Hepatocyte (in vitro differentiated cells): Measurements from ENCODE around the gene CDKN2AIPNL. TPM values are rescaled to one million over a fixed set of nuclear protein-coding genes. Genes with fewer than 3 reads are reported as not detected.

Source experiments
- DNase-seq: peaks from one replicate; pipeline ENCODE4 v3.0.0-alpha.2; 2016; ENCODE audit warnings: low spot score
- H2AFZ ChIP-seq: fragments of 200-600 bp; sonication (generic); 2 replicates; pipeline ENCODE4 v1.6.0; 2016; ENCODE audit warnings: antibody characterized with exemption, mild to moderate bottlenecking
- H3K27ac ChIP-seq: fragments of 200-600 bp; sonication (generic); 2 replicates; pipeline ENCODE4 v1.5.1; 2016; ENCODE audit warnings: mild to moderate bottlenecking
- H3K27me3 ChIP-seq: fragments of 200-600 bp; sonication (generic); 2 replicates; pipeline ENCODE4 v1.6.1; 2016
- H3K36me3 ChIP-seq: fragments of 200-600 bp; sonication (generic); replicated peaks from 2 replicates; pipeline ENCODE4 v1.5.1; 2016; ENCODE audit warnings: low read depth; ENCODE audit not compliant: insufficient read depth
- H3K4me1 ChIP-seq: fragments of 200-600 bp; sonication (generic); 2 replicates; pipeline ENCODE4 v1.5.1; 2016; ENCODE audit warnings: mild to moderate bottlenecking, moderate library complexity; ENCODE audit not compliant: insufficient read depth
- H3K4me2 ChIP-seq: fragments of 200-600 bp; sonication (generic); 2 replicates; pipeline ENCODE4 v1.6.0; 2016
- H3K4me3 ChIP-seq: fragments of 200-600 bp; sonication (generic); 2 replicates; pipeline ENCODE4 v1.5.1; 2016; ENCODE audit warnings: mild to moderate bottlenecking
- H3K79me2 ChIP-seq: fragments of 200-600 bp; sonication (generic); 2 replicates; pipeline ENCODE4 v1.6.0; 2017; ENCODE audit warnings: mild to moderate bottlenecking
- H3K9me2 ChIP-seq: fragments of 200-600 bp; sonication (generic); replicated peaks from 2 replicates; pipeline ENCODE4 v1.6.0; 2017; ENCODE audit warnings: mild to moderate bottlenecking; ENCODE audit not compliant: insufficient read depth
- H3K9me3 ChIP-seq: fragments of 200-600 bp; sonication (generic); 2 replicates; pipeline ENCODE4 v1.5.1; 2016; ENCODE audit warnings: low read depth, mild to moderate bottlenecking
- H4K20me1 ChIP-seq: fragments of 200-600 bp; sonication (generic); 2 replicates; pipeline ENCODE4 v1.6.0; 2016; ENCODE audit warnings: mild to moderate bottlenecking; ENCODE audit not compliant: insufficient read depth, poor library complexity, severe bottlenecking
- EZH2 ChIP-seq: fragments of 200-600 bp; sonication (generic); IDR thresholded peaks from 2 replicates; pipeline ENCODE4 v1.6.1; 2016; ENCODE audit warnings: antibody characterized with exemption, mild to moderate bottlenecking, borderline replicate concordance
- EZH2phosphoT487 ChIP-seq: fragments of 200-600 bp; sonication (generic); IDR thresholded peaks from one replicate; pipeline ENCODE4 v1.6.1; 2018; ENCODE audit warnings: antibody characterized with exemption, mild to moderate bottlenecking, low read depth, moderate library complexity; ENCODE audit not compliant: unreplicated experiment, severe bottlenecking
- WGBS: methylation state at CpG from one replicate; pipeline ENCODE4 v1.1.6; 2016; ENCODE audit warnings: low lambda C conversion rate; ENCODE audit errors: missing lambda C conversion rate; 5-methylcytosine and 5-hydroxymethylcytosine counted together
- polyA plus RNA-seq: library from polyadenylated mRNA; unstranded; fragments of >200 nt; fragmentation: Nextera tagmentation; extraction: Ambion mirVana; gene quantifications from 2 replicates; pipeline ENCODE4 v1.2.1, GENCODE V29; 2016
- total RNA-seq: library from RNA; depleted of rRNA; stranded (reverse); fragments of >200 nt; gene quantifications from 2 replicates; pipeline ENCODE4 v1.2.3, GENCODE V29; 2014
- TF ChIP-seq, protein P1 (sequence below): fragments of 200-600 bp; sonication (generic); IDR thresholded peaks from 2 replicates; pipeline ENCODE4 v1.5.1; 2016; ENCODE audit warnings: antibody characterized with exemption, mild to moderate bottlenecking; ENCODE audit not compliant: poor library complexity

CDKN2AIPNL gene
- total and polyA plus RNA-seq, 2 experiments from 2014 or later, result 24.1 to 30.0 TPM

- H3K4me2 ChIP-seq, result no peak overlapping the region
- H2AFZ ChIP-seq, result no peak overlapping the region
- H3K27ac ChIP-seq, result no peak overlapping the region
- TF ChIP-seq EZH2 (no peak), EZH2phosphoT487 (no peak)
- TF ChIP-seq, protein P1, sequence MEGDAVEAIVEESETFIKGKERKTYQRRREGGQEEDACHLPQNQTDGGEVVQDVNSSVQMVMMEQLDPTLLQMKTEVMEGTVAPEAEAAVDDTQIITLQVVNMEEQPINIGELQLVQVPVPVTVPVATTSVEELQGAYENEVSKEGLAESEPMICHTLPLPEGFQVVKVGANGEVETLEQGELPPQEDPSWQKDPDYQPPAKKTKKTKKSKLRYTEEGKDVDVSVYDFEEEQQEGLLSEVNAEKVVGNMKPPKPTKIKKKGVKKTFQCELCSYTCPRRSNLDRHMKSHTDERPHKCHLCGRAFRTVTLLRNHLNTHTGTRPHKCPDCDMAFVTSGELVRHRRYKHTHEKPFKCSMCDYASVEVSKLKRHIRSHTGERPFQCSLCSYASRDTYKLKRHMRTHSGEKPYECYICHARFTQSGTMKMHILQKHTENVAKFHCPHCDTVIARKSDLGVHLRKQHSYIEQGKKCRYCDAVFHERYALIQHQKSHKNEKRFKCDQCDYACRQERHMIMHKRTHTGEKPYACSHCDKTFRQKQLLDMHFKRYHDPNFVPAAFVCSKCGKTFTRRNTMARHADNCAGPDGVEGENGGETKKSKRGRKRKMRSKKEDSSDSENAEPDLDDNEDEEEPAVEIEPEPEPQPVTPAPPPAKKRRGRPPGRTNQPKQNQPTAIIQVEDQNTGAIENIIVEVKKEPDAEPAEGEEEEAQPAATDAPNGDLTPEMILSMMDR, result no peak
- no peaks in the 10 kb centered on the region for H4K20me1 ChIP-seq
- no peaks in the 10 kb centered on the region for H3K36me3 ChIP-seq
- WGBS, result 62% methylated on average over 5 of the region's 5 CpGs
- no peak for DNase-seq
- H3K4me1 ChIP-seq, result peaks cover 2% of the 10 kb centered on the region
- no peaks in the 10 kb centered on the region for H3K9me3 ChIP-seq
- no peaks in the 10 kb centered on the region for H3K27me3 ChIP-seq
- no peak overlapping the region for H3K4me3 ChIP-seq
- H3K79me2 ChIP-seq, result no peaks in the 10 kb centered on the region
- no peaks in the 10 kb centered on the region for H3K9me2 ChIP-seq
Measured at GRCh38 chr5:134430001-134430569, 18.4 kb upstream of the CDKN2AIPNL start.

DNA sequence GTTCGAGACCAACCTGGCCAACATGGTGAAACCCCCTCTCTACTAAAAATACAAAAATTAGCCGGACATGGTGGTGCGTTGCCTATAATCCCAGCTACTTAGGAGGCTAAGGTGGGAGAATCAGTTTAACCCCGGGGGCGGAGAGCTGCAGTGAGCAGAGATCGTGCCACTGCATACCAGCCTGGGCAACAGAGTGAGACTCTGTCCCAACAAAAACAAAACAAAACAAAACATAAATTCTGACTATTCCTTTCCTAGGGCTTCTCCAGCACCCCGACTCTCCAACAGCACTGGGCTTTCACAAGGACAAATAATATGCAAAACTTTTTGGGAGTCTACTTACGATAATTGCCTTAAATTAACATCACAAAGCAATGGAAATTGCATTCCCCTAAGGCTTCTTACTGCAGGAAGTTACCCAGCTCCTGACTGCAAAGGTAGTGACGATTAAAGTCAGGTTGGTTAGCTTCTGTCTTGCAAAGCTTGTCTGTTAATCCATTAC lies 15.9 kb upstream of the CDKN2AIPNL start:
- Histone ChIP-seq H3K9me2 (no peaks in the 10 kb centered on the region), H2AFZ (no peak overlapping the region), H3K27ac (no peak overlapping the region), H3K4me1 (no peaks in the 10 kb centered on the region), H4K20me1 (no peaks in the 10 kb centered on the region), H3K9me3 (no peaks in the 10 kb centered on the region), H3K4me2 (no peak overlapping the region), H3K4me3 (no peak overlapping the region), H3K79me2 (no peaks in the 10 kb centered on the region), H3K36me3 (no peaks in the 10 kb centered on the region), H3K27me3 (no peaks in the 10 kb centered on the region)
- WGBS, result 49% methylated on average over 9 of the region's 9 CpGs
- DNase-seq, result no peak
- TF ChIP-seq EZH2phosphoT487, result no peak
- no peak for TF ChIP-seq EZH2
- TF ChIP-seq, protein P1, result no peak

DNA sequence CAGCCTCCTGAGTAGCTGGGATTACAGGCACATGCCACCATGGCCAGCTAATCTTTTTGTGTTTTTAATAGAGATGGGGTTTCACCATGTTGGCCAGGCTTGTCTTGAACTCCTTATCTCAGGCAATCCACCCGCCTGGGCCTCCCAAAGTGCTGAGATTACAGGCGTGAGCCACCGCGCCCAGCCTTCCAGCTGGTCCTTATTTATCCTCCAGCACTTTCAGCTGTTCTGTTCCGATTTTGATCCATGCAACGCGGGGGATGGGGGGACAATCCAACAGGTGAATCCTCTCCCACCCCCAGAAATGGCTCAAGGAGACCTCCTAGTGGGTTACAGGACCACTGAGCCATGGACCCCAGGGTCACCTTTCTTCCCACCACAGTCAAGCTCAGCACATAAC lies 14.7 kb upstream of the CDKN2AIPNL start:
- Histone ChIP-seq H4K20me1 (no peaks in the 10 kb centered on the region), H3K36me3 (no peaks in the 10 kb centered on the region), H2AFZ (no peak overlapping the region), H3K79me2 (no peaks in the 10 kb centered on the region), H3K4me3 (no peak overlapping the region), H3K27ac (no peak overlapping the region), H3K27me3 (no peaks in the 10 kb centered on the region), H3K9me3 (no peaks in the 10 kb centered on the region), H3K4me1 (no peaks in the 10 kb centered on the region), H3K9me2 (no peaks in the 10 kb centered on the region), H3K4me2 (no peak overlapping the region)
- WGBS, result 71% methylated on average over 7 of the region's 7 CpGs
- DNase-seq, result no peak
- no peak for TF ChIP-seq EZH2
- TF ChIP-seq EZH2phosphoT487, result no peak
- TF ChIP-seq, protein P1, result no peak
